Trophoblast cell (in vitro differentiated cells and primary cell): Measurements from ENCODE around the gene GLS.

Experiments
- DNase-seq, 2 donors: peaks; one replicate each; pipeline ENCODE4 v3.0.0-alpha.2; 2016
- H2AFZ ChIP-seq: 2 replicates; pipeline ENCODE4 v1.6.1; 2013; ENCODE audit warnings: low read length, moderate library complexity, mild to moderate bottlenecking; ENCODE audit not compliant: insufficient read depth, poor library complexity
- H2AK5ac ChIP-seq: 2 replicates; pipeline ENCODE4 v1.6.1; 2013; ENCODE audit warnings: mild to moderate bottlenecking, low read length
- H2BK120ac ChIP-seq: 2 replicates; pipeline ENCODE4 v1.6.1; 2013; ENCODE audit warnings: low read length, mild to moderate bottlenecking, moderate library complexity; ENCODE audit not compliant: insufficient read depth, poor library complexity
- H2BK12ac ChIP-seq: 2 replicates; pipeline ENCODE4 v1.6.1; 2013; ENCODE audit warnings: mild to moderate bottlenecking, low read length, moderate library complexity
- H2BK5ac ChIP-seq: 2 replicates; pipeline ENCODE4 v1.6.1; 2013; ENCODE audit warnings: low read length, low read depth, moderate library complexity, mild to moderate bottlenecking; ENCODE audit not compliant: poor library complexity
- H3K14ac ChIP-seq: 2 replicates; pipeline ENCODE4 v1.6.1; 2013; ENCODE audit warnings: mild to moderate bottlenecking, low read length
- H3K18ac ChIP-seq: 2 replicates; pipeline ENCODE4 v1.6.1; 2013; ENCODE audit warnings: mild to moderate bottlenecking, low read length
- H3K23ac ChIP-seq: 2 replicates; pipeline ENCODE4 v1.6.1; 2013; ENCODE audit warnings: low read length
- H3K27ac ChIP-seq: 2 replicates; pipeline ENCODE4 v1.5.1; 2013; ENCODE audit warnings: low read depth, mild to moderate bottlenecking, inconsistent platforms, low read length, moderate library complexity
- H3K27me3 ChIP-seq: 2 replicates; pipeline ENCODE4 v1.6.1; 2013; ENCODE audit warnings: inconsistent platforms, mild to moderate bottlenecking, low read length, moderate library complexity; ENCODE audit not compliant: insufficient read depth
- H3K36me3 ChIP-seq, 2 experiments: 1 replicate in 1 of 2; 2 replicates in 1 of 2; pipeline ENCODE4 v1.6.1; 2013; ENCODE audit warnings: low read length in 2 of 2, mild to moderate bottlenecking in 2 of 2, moderate library complexity in 1 of 2; ENCODE audit not compliant: insufficient read depth in 2 of 2, control insufficient read depth in 1 of 2
- H3K4ac ChIP-seq: 2 replicates; pipeline ENCODE4 v1.6.1; 2013; ENCODE audit warnings: low read depth, mild to moderate bottlenecking, low read length, moderate library complexity
- H3K4me1 ChIP-seq, 2 experiments: 1 replicate in 1 of 2; 2 replicates in 1 of 2; pipeline ENCODE4 v1.6.1; 2013; ENCODE audit warnings: low read length in 2 of 2, mild to moderate bottlenecking in 2 of 2, moderate library complexity in 1 of 2; ENCODE audit not compliant: insufficient read depth in 2 of 2, control insufficient read depth in 1 of 2
- H3K4me2 ChIP-seq: 2 replicates; pipeline ENCODE4 v1.6.1; 2013; ENCODE audit warnings: inconsistent platforms, mild to moderate bottlenecking, low read length, moderate library complexity
- H3K4me3 ChIP-seq: 2 replicates; pipeline ENCODE4 v1.5.1; 2013; ENCODE audit warnings: mild to moderate bottlenecking, low read depth, low read length, inconsistent platforms
- H3K79me1 ChIP-seq: one replicate; pipeline ENCODE4 v1.6.1; 2013; ENCODE audit warnings: low read length
- H3K79me2 ChIP-seq: 2 replicates; pipeline ENCODE4 v1.6.1; 2013; ENCODE audit warnings: low read length, mild to moderate bottlenecking; ENCODE audit not compliant: control insufficient read depth, insufficient read depth, poor library complexity
- H3K9ac ChIP-seq: 2 replicates; pipeline ENCODE4 v1.6.1; 2013; ENCODE audit warnings: mild to moderate bottlenecking, low read length
- H3K9me3 ChIP-seq: 2 replicates; pipeline ENCODE4 v1.6.1; 2013; ENCODE audit warnings: low read depth, mild to moderate bottlenecking, control low read depth, inconsistent platforms, low read length; ENCODE audit not compliant: insufficient read depth
- H4K12ac ChIP-seq: 2 replicates; pipeline ENCODE4 v1.6.1; 2013; ENCODE audit warnings: low read depth, mild to moderate bottlenecking, low read length, moderate library complexity
- H4K8ac ChIP-seq: 2 replicates; pipeline ENCODE4 v1.6.1; 2013; ENCODE audit warnings: low read depth, mild to moderate bottlenecking, low read length, moderate library complexity
- H4K91ac ChIP-seq: one replicate; pipeline ENCODE4 v1.6.1; 2013; ENCODE audit warnings: low read depth, mild to moderate bottlenecking, low read length, moderate library complexity
- WGBS: extraction: QIAGEN DNeasy Blood & Tissue Kit; methylation state at CpG from one replicate; pipeline ENCODE4 v1.1.7; 2013; ENCODE audit warnings: missing lambda C conversion rate; ENCODE audit not compliant: insufficient read length, insufficient coverage; ENCODE audit errors: extremely low coverage; 5-methylcytosine and 5-hydroxymethylcytosine counted together

The GLS gene

DNA sequence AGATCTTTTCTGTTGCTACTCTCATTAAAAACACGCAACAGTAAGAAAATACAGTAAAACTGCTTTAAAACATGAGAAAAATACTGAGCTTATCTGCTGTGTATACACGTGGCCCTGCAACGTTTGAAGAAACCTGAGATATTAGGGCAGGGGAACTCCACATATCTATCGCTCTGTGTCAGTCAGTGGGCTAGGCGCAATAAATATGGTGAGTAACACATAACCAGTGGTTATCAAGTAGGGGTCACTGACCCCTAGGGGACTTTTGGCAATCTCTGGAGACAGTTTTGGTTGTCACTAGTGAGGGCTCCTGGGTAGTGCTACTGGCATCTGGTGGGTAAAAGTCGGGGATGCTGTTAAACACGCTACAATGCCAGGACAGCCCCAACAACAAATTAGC lies 118.4 kb downstream of the GLS start:
- no peak overlapping the region for H4K8ac ChIP-seq
- H3K23ac ChIP-seq = no peak overlapping the region
- H3K9ac ChIP-seq = no peak overlapping the region
- H3K4ac ChIP-seq = no peak overlapping the region
- peaks cover 27 to 48% of the 10 kb centered on the region in 2 experiments for H3K36me3 ChIP-seq
- H3K4me2 ChIP-seq = no peak overlapping the region
- no peak overlapping the region for H3K27ac ChIP-seq
- H4K91ac ChIP-seq = no peak overlapping the region
- no peak overlapping the region for H2BK5ac ChIP-seq
- no peaks in the 10 kb centered on the region for H3K79me1 ChIP-seq
- H3K4me3 ChIP-seq = no peak overlapping the region
- H3K9me3 ChIP-seq = peaks cover 3% of the 10 kb centered on the region
- H4K12ac ChIP-seq = no peak overlapping the region
- no peak overlapping the region for H2AK5ac ChIP-seq
- no CpG with 5 or more reads among the region's 7 CpGs for WGBS
- peaks cover 4 to 8% of the 10 kb centered on the region in 2 experiments for H3K4me1 ChIP-seq
- no peak overlapping the region for H2BK120ac ChIP-seq
- DNase-seq = no peak
- no peaks in the 10 kb centered on the region for H3K79me2 ChIP-seq
- H3K27me3 ChIP-seq = no peaks in the 10 kb centered on the region
- no peak overlapping the region for H2AFZ ChIP-seq
- H2BK12ac ChIP-seq = no peak overlapping the region
- no peak overlapping the region for H3K18ac ChIP-seq
- no peak overlapping the region for H3K14ac ChIP-seq

DNA sequence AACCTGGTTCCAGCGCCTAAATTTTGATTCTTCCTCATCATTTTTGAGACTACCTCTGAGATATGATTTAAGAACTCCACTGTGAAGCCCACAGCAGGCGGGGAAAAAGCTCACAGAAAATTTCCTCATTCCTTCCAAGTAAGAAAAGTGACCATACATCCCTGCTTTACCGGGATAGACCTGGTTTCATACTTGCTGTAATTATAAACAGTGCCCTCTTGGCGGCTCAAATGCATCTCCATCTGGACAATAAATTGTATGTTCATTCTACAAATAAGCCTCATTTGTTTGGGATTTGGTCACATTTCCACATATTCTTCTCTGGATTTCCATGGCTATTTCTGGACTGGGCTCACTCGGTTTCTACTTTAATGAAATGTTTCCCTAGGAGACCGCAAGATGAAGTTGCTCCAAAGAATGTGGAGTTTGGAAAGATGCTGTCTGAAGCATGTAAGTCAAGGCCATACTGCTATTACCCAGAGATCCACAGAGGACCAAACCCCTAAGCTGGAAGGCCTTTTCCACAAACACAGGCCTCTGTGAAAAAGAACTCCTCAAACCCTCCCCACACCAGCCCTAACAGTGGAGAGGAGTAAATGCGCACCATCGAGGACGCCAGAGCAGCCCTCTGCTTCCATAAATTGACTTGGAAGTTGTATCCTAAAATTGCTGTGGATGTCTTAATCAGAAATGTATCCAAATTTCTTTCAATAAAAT lies 119.5 kb downstream of the GLS start:
- no CpG with 5 or more reads among the region's 9 CpGs for WGBS
- no peak for DNase-seq
- H4K12ac ChIP-seq = no peak overlapping the region
- H2BK5ac ChIP-seq = no peak overlapping the region
- H3K14ac ChIP-seq = no peak overlapping the region
- H3K79me2 ChIP-seq = no peaks in the 10 kb centered on the region
- H3K36me3 ChIP-seq = peaks cover 23 to 42% of the 10 kb centered on the region in 2 experiments
- no peaks in the 10 kb centered on the region for H3K79me1 ChIP-seq
- no peak overlapping the region for H3K18ac ChIP-seq
- H3K27me3 ChIP-seq = no peaks in the 10 kb centered on the region
- H4K8ac ChIP-seq = no peak overlapping the region
- no peak overlapping the region for H3K9ac ChIP-seq
- no peak overlapping the region for H3K4me3 ChIP-seq
- H2AFZ ChIP-seq = no peak overlapping the region
- no peak overlapping the region for H3K4ac ChIP-seq
- no peak overlapping the region for H4K91ac ChIP-seq
- no peak overlapping the region for H2AK5ac ChIP-seq
- no peak overlapping the region for H3K4me2 ChIP-seq
- peaks cover 3% of the 10 kb centered on the region for H3K9me3 ChIP-seq
- no peak overlapping the region for H3K23ac ChIP-seq
- peaks cover 4 to 8% of the 10 kb centered on the region in 2 experiments for H3K4me1 ChIP-seq
- H2BK12ac ChIP-seq = no peak overlapping the region
- H3K27ac ChIP-seq = no peak overlapping the region
- no peak overlapping the region for H2BK120ac ChIP-seq

DNA sequence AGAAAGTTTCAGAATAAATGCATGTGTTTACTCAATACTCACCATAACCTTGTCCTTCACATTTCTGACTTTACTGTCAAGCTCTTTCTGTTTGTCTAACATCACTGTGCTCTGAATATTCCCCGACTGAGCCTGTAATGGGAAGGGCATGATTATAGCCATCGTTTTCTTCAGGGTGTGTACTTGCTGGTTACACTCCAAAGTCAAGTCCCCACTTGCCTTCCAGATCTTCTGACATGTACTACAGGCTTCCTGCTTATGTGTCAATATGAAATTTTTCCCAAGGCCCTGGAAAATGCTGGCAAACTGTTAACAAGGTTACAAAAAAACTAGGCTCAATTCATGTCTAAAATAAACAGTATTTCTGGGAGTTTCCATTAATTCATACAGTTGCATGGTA lies 120.4 kb downstream of the GLS start:
- H2BK12ac ChIP-seq = no peak overlapping the region
- no peak overlapping the region for H2BK5ac ChIP-seq
- no peak overlapping the region for H4K12ac ChIP-seq
- no peak overlapping the region for H2AK5ac ChIP-seq
- no peak overlapping the region for H3K4me2 ChIP-seq
- no peak overlapping the region for H3K4me3 ChIP-seq
- peaks cover 4 to 5% of the 10 kb centered on the region in 2 experiments for H3K4me1 ChIP-seq
- H4K91ac ChIP-seq = no peak overlapping the region
- no peaks in the 10 kb centered on the region for H3K79me1 ChIP-seq
- no peak for DNase-seq
- peaks cover 22 to 39% of the 10 kb centered on the region in 2 experiments for H3K36me3 ChIP-seq
- H3K79me2 ChIP-seq = no peaks in the 10 kb centered on the region
- H2AFZ ChIP-seq = no peak overlapping the region
- H4K8ac ChIP-seq = no peak overlapping the region
- H3K4ac ChIP-seq = no peak overlapping the region
- no peak overlapping the region for H3K9ac ChIP-seq
- no peak overlapping the region for H3K27ac ChIP-seq
- no peaks in the 10 kb centered on the region for H3K27me3 ChIP-seq
- peaks cover 3% of the 10 kb centered on the region for H3K9me3 ChIP-seq
- no peak overlapping the region for H3K14ac ChIP-seq
- H2BK120ac ChIP-seq = no peak overlapping the region
- no peak overlapping the region for H3K23ac ChIP-seq
- H3K18ac ChIP-seq = no peak overlapping the region
- WGBS = no CpG with 5 or more reads among the region's 2 CpGs

DNA sequence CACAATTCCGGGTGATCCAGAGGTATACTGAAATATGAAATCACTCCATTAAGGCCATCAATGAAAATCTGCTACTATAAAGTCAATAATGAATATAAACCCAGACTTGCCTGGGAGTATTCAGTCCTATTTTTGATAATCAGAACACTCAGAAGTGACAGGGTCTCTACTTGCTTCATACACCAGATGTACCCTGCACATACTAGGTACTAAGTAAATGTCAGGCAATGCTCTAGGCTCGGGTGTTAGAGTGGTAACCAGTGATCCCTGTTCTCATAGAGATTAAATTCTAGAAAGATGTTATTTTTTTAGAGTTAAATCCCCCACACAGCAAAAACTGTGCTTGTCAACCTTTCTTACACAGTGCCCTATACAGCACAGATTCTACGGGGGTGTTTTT lies 121.0 kb downstream of the GLS start:
- H2BK5ac ChIP-seq = no peak overlapping the region
- peaks cover 24 to 42% of the 10 kb centered on the region in 2 experiments for H3K36me3 ChIP-seq
- no peak overlapping the region for H3K18ac ChIP-seq
- H2BK12ac ChIP-seq = no peak overlapping the region
- no peak overlapping the region for H3K4me3 ChIP-seq
- H2BK120ac ChIP-seq = no peak overlapping the region
- no peak overlapping the region for H3K4me2 ChIP-seq
- H3K4ac ChIP-seq = no peak overlapping the region
- DNase-seq = no peak
- H3K9ac ChIP-seq = no peak overlapping the region
- H3K23ac ChIP-seq = no peak overlapping the region
- no peak overlapping the region for H4K91ac ChIP-seq
- H3K79me1 ChIP-seq = no peaks in the 10 kb centered on the region
- no peaks in the 10 kb centered on the region for H3K79me2 ChIP-seq
- H3K9me3 ChIP-seq = peaks cover 3% of the 10 kb centered on the region
- H2AK5ac ChIP-seq = no peak overlapping the region
- H3K14ac ChIP-seq = no peak overlapping the region
- H3K27me3 ChIP-seq = no peaks in the 10 kb centered on the region
- H4K8ac ChIP-seq = no peak overlapping the region
- WGBS = no CpG with 5 or more reads among the region's 3 CpGs
- no peak overlapping the region for H4K12ac ChIP-seq
- no peak overlapping the region for H3K27ac ChIP-seq
- H2AFZ ChIP-seq = no peak overlapping the region
- H3K4me1 ChIP-seq = peaks cover 4 to 5% of the 10 kb centered on the region in 2 experiments
